Measurements from ENCODE around the gene SEMA5A.

DNA sequence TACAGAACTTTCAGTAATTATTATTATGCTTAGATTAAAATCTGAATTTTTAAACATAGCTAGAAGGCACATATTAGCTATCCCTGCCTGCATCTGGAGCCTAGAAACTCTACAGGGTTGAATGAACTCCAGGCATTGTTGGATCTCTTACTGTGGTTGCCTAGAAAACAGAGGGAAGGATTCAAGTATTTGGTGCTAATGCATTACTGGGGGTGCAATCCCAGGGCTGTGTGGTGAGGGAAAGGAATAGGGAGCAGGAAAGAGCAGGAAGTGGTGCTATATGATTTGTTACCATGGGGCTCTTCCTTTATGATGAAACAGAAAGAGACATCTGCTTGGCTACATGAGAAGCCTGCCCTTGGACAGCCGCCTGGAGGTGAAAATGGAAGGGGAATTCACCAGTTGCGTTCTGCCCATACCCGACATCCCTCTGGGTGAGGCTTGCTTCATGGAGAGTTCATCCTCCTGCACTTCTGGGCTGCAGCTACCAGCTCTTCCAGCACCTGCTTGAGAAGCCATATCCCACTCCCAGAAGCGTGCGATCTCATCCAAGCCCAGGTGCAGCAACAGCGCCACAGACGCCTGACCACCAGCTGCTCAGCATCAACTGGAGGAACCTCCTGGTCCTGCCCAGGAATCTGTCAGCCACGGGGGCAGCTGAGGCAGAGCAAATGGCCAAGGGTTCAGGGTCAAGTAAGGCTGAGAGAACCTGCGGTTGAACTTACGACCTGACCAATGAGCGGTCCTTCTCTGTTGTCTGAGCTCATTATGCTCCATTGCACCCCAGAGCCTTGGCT is 362.8 kb downstream of the SEMA5A start:
- TF ChIP-seq, protein P1, sequence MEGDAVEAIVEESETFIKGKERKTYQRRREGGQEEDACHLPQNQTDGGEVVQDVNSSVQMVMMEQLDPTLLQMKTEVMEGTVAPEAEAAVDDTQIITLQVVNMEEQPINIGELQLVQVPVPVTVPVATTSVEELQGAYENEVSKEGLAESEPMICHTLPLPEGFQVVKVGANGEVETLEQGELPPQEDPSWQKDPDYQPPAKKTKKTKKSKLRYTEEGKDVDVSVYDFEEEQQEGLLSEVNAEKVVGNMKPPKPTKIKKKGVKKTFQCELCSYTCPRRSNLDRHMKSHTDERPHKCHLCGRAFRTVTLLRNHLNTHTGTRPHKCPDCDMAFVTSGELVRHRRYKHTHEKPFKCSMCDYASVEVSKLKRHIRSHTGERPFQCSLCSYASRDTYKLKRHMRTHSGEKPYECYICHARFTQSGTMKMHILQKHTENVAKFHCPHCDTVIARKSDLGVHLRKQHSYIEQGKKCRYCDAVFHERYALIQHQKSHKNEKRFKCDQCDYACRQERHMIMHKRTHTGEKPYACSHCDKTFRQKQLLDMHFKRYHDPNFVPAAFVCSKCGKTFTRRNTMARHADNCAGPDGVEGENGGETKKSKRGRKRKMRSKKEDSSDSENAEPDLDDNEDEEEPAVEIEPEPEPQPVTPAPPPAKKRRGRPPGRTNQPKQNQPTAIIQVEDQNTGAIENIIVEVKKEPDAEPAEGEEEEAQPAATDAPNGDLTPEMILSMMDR (optimal IDR thresholded peaks at IDR 0.05 in 1 of 3, IDR thresholded peaks at IDR 0.05 in 1 of 3, conservative IDR thresholded peaks at IDR 0.05 in 1 of 3; ENCODE audit: extremely low read depth in 1 of 3, insufficient read depth in 2 of 3, low read length in 3 of 3) = no peak
- TF ChIP-seq EZH2 (IDR thresholded peaks at IDR 0.05; ENCODE audit: low read length) = no peak

All from keratinocyte (primary cell).